Neural progenitor cell (in vitro differentiated cells): ENCODE data around the gene HOXC9.

ENCODE experiments used
- CTCF ChIP-seq: fragments of 200-600 bp; sonication (generic); IDR thresholded peaks from 2 replicates; pipeline ENCODE4 v1.5.1; 2017; ENCODE audit warnings: antibody characterized with exemption, mild to moderate bottlenecking
- EZH2 ChIP-seq: fragments of 200-600 bp; sonication (generic); IDR thresholded peaks from 2 replicates; pipeline ENCODE4 v1.6.1; 2017; ENCODE audit warnings: antibody characterized with exemption, mild to moderate bottlenecking, moderate library complexity
- EZH2phosphoT487 ChIP-seq: fragments of 200-600 bp; sonication (generic); IDR thresholded peaks from 2 replicates; pipeline ENCODE4 v1.6.1; 2017; ENCODE audit warnings: antibody characterized with exemption

GRCh38 chr12:54004063-54004840, 4.3 kb downstream of the HOXC9 start:
- TF ChIP-seq EZH2phosphoT487 (no peak), CTCF (no peak), EZH2 (no peak)
